GM12873 (cell line): ENCODE results near the gene GSG1L2.

ENCODE experiments used
- TF ChIP-seq, protein P1 (sequence below): IDR thresholded peaks from 2 replicates; pipeline ENCODE4 v1.5.1; 2012; ENCODE audit warnings: low read depth, mild to moderate bottlenecking, moderate library complexity, low read length, control low read depth; ENCODE audit not compliant: insufficient read depth; ENCODE audit errors: missing control alignments

GSG1L2 gene

GRCh38 chr17:9821921-9822320, at the start of gene GSG1L2:
Gene GSG1L2, minus strand, starts transcription at chr17:9822079. Its CDS starts 8 bp downstream, at chr17:9822071.
- TF ChIP-seq, protein P1, sequence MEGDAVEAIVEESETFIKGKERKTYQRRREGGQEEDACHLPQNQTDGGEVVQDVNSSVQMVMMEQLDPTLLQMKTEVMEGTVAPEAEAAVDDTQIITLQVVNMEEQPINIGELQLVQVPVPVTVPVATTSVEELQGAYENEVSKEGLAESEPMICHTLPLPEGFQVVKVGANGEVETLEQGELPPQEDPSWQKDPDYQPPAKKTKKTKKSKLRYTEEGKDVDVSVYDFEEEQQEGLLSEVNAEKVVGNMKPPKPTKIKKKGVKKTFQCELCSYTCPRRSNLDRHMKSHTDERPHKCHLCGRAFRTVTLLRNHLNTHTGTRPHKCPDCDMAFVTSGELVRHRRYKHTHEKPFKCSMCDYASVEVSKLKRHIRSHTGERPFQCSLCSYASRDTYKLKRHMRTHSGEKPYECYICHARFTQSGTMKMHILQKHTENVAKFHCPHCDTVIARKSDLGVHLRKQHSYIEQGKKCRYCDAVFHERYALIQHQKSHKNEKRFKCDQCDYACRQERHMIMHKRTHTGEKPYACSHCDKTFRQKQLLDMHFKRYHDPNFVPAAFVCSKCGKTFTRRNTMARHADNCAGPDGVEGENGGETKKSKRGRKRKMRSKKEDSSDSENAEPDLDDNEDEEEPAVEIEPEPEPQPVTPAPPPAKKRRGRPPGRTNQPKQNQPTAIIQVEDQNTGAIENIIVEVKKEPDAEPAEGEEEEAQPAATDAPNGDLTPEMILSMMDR: no peak

DNA sequence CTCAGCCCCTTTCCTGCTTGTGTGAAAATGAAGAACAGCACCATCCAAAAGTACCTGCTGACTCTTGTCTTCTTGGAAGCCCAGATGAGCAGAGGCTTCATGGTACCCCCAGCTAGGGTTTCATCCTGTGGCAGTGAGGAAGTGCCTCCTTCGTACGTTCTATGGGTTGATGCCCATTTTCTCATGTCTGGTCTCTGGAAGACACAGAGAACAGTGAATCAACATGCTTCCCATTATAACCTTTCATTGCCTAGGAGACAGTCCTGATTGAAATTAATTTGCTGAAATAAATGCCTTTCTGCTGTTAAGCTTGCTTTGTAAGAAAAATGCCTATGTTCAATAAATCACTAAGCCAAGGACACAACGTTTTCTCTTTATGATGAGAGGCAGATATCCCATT, 46.7 kb upstream of the GSG1L2 start:
- TF ChIP-seq, protein P1: no peak

DNA sequence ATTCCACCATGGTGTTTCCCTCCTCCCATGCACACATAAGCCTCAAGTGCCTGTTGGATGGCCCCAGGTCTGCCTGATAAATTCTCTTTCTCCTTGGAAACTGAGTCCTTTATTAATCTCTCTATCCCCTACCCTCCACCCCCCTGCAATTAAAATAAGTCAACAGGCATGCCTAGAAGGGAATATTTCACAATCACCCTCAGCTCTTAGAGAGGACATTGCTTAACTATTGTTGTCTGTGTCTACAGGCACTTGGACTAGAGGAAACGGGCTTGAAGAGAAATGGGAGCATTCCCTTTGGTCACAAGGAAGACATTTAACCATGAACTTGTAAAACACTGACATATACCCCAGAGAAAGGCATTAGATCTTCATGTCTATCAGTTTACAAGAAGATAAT, 43.7 kb upstream of the GSG1L2 start:
- TF ChIP-seq, protein P1: no peak

- TF ChIP-seq, protein P1: no peak
Measured at GRCh38 chr17:9862949-9863348, 41.1 kb upstream of the GSG1L2 start.

DNA sequence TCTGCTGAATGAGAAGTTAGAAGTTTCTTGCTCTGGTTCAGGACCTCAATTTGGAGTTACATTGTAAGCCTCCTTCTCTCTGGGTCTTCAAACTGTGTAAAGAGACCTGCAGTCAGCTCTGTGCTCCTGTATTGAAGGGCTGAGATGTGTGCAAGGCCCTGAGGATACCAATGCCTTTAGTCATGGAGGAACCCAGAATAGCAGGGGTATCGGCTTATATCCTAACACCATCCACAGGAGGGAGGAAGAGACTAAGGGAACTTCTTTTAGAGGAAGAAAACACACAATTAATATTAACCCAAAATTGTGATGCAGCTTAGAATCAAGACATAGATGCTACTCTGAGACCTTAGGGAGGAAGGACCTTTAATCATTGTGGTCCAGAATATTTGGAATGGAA, 40.3 kb upstream of the GSG1L2 start:
- TF ChIP-seq, protein P1: no peak

DNA sequence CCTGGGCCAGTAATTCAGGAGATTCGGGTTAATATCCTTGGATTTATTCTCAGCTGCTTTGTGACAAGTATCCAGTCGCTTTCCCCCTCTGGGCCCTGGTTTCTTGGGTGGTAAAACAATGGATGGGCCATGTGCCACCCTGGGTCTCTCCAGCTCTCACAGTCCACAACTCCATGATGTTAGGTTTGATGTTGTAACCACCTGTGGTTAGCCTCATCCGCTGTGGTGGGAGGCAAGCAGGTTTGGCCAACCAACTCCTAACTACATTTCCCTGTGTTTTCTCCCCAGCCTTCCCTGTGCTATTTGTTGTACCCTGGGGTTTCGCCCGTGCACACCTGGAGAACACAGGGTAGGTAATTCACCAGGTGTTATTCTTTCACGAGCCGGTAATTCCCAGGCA, 39.0 kb upstream of the GSG1L2 start:
- TF ChIP-seq, protein P1: no peak

- TF ChIP-seq, protein P1: no peak
Measured at GRCh38 chr17:9859781-9860180, 37.9 kb upstream of the GSG1L2 start.
